GM23338 (cell line): ENCODE measurements around the gene XXYLT1. TPM values are rescaled to one million over a fixed set of nuclear protein-coding genes. Genes with fewer than 3 reads are reported as not detected.

Source experiments
- ATAC-seq: fragments of 200-7000 bp; cut with Tn5 transposase; 3 replicates; pipeline ENCODE4 v1.9.1; 2020
- DNase-seq: peaks from one replicate; pipeline ENCODE4 v3.0.0-alpha.2; 2015; ENCODE audit warnings: low spot score
- H2AFZ ChIP-seq: fragments of 200-600 bp; sonication (generic); 2 replicates; pipeline ENCODE4 v1.8.0; 2016; ENCODE audit warnings: antibody characterized with exemption, mild to moderate bottlenecking, moderate library complexity
- H3F3A ChIP-seq: fragments of 200-600 bp; sonication (generic); replicated peaks from 2 replicates; pipeline ENCODE4 v1.8.0; 2017; ENCODE audit warnings: antibody characterized with exemption, mixed run types, low read depth
- H3K27ac ChIP-seq: fragments of 200-600 bp; sonication (generic); 2 replicates; pipeline ENCODE4 v1.6.1; 2016; ENCODE audit warnings: low read depth
- H3K27me3 ChIP-seq: fragments of 200-600 bp; sonication (generic); 2 replicates; pipeline ENCODE4 v1.8.0; 2016; ENCODE audit warnings: mild to moderate bottlenecking, mixed run types, moderate library complexity; ENCODE audit not compliant: insufficient read depth
- H3K36me3 ChIP-seq: fragments of 200-600 bp; sonication (generic); 2 replicates; pipeline ENCODE4 v1.8.0; 2016; ENCODE audit warnings: mild to moderate bottlenecking; ENCODE audit not compliant: insufficient read depth
- H3K4me1 ChIP-seq: fragments of 200-600 bp; sonication (generic); 2 replicates; pipeline ENCODE4 v1.8.0; 2016; ENCODE audit warnings: mild to moderate bottlenecking, moderate library complexity; ENCODE audit not compliant: insufficient read depth
- H3K4me2 ChIP-seq: fragments of 200-600 bp; sonication (generic); 2 replicates; pipeline ENCODE4 v1.7.1; 2017; ENCODE audit warnings: mixed run types
- H3K4me3 ChIP-seq: fragments of 200-600 bp; sonication (generic); 2 replicates; pipeline ENCODE4 v1.6.1; 2016; ENCODE audit warnings: mixed run types
- H3K79me2 ChIP-seq: fragments of 200-600 bp; sonication (generic); replicated peaks from 2 replicates; pipeline ENCODE4 v1.8.0; 2017; ENCODE audit warnings: mild to moderate bottlenecking; ENCODE audit not compliant: insufficient read depth
- H3K9me2 ChIP-seq: fragments of 200-600 bp; sonication (generic); 2 replicates; pipeline ENCODE4 v1.8.0; 2017; ENCODE audit not compliant: insufficient read depth
- H4K20me1 ChIP-seq: fragments of 200-600 bp; sonication (generic); replicated peaks from 2 replicates; pipeline ENCODE4 v1.8.0; 2017; ENCODE audit warnings: mild to moderate bottlenecking; ENCODE audit not compliant: insufficient read depth
- H3K27ac Mint-ChIP-seq: 2 replicates; pipeline ENCODE4 v1.8.0; 2020; ENCODE audit warnings: inconsistent platforms, mild to moderate bottlenecking, moderate library complexity, mixed read lengths
- H3K27me3 Mint-ChIP-seq: 3 replicates; pipeline ENCODE4 v1.8.0; 2022; ENCODE audit warnings: low read depth, mild to moderate bottlenecking, moderate library complexity, mixed read lengths, inconsistent platforms; ENCODE audit not compliant: insufficient read depth, poor library complexity
- H3K36me3 Mint-ChIP-seq: 3 replicates; pipeline ENCODE4 v1.8.0; 2021; ENCODE audit warnings: low read depth, mild to moderate bottlenecking, inconsistent platforms, moderate library complexity, mixed read lengths
- H3K4me1 Mint-ChIP-seq: 3 replicates; pipeline ENCODE4 v1.8.0; 2020; ENCODE audit warnings: mild to moderate bottlenecking, inconsistent platforms, mixed read lengths
- H3K4me3 Mint-ChIP-seq: 3 replicates; pipeline ENCODE4 v1.8.0; 2021; ENCODE audit warnings: moderate library complexity, mild to moderate bottlenecking, inconsistent platforms, mixed read lengths
- H3K9me3 Mint-ChIP-seq: 3 replicates; pipeline ENCODE4 v1.8.0; 2020; ENCODE audit warnings: moderate library complexity, mild to moderate bottlenecking, inconsistent platforms, mixed read lengths
- POLR2AphosphoS5 ChIP-seq: IDR thresholded peaks from 2 replicates; pipeline ENCODE4 v1.6.1; 2016; ENCODE audit warnings: antibody characterized with exemption, low read depth
- STAT1 ChIP-seq: IDR thresholded peaks from one replicate; pipeline ENCODE4 v1.6.1; 2016; ENCODE audit warnings: antibody characterized with exemption; ENCODE audit not compliant: unreplicated experiment
- ZNF331 ChIP-seq: fragments of 250-450 bp; sonication (Bioruptor Pico); IDR thresholded peaks from 2 replicates; pipeline ENCODE4 v1.5.0; 2020; ENCODE audit warnings: low read depth, mild to moderate bottlenecking, moderate library complexity
- polyA plus RNA-seq: library from polyadenylated mRNA; unstranded; fragments of >200 nt; fragmentation: Nextera tagmentation; extraction: Ambion mirVana; gene quantifications from 2 replicates; pipeline ENCODE4 v1.2.1, GENCODE V29; 2016
- total RNA-seq: library from RNA; depleted of rRNA; stranded (reverse); fragments of >200 nt; shearing (Covaris generic); gene quantifications from 2 replicates; pipeline ENCODE4 v1.2.3, GENCODE V29; 2014
- TF ChIP-seq, protein P1 (sequence below): fragments of 250-450 bp; sonication (Bioruptor Pico); IDR thresholded peaks from 2 replicates; pipeline ENCODE4 v1.5.0; 2020; ENCODE audit warnings: mild to moderate bottlenecking, moderate library complexity
- TF ChIP-seq, protein P2 (sequence below), 2 experiments: fragments of 200-600 bp in 1 of 2; sonication (generic) in 1 of 2; conservative IDR thresholded peaks; 2 replicates each; pipeline versions ENCODE4 v1.5.1 to v1.6.1; 2016 to 2017; ENCODE audit warnings: antibody characterized with exemption in 2 of 2, low read depth in 2 of 2, mild to moderate bottlenecking in 2 of 2, moderate library complexity in 1 of 2

The XXYLT1 gene
- total and polyA plus RNA-seq, 2 experiments from 2014 or later: 13.5 to 34.8 TPM

DNA sequence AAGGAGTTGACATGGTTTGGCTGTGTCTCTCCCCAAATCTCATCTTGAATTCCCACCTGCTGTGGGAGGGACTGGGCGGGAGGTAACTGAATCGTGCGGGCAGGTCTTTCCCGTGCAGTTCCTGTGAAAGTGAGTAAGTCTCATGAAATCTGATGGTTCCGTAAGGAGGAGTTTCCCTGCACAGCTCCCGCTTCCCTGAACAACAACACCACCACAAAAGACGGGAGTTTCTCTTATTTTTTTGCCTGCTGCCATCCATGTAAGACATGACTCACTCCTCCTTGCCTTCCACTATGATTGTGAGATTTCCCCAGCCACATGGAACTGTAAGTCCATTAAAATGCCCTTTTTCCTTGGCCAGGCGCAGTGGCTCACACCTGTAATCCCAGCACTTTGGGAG is 22.7 kb downstream of the XXYLT1 start:
- Mint-ChIP-seq H3K4me3 (no peak overlapping the region), H3K27ac (no peak overlapping the region; the same call in 1 of the 2 replicates), H3K36me3 (peaks cover 29% of the 10 kb centered on the region), H3K27me3 (peaks cover 3% of the 10 kb centered on the region), H3K4me1 (peaks cover 39% of the 10 kb centered on the region), H3K9me3 (no peaks in the 10 kb centered on the region)
- no peak overlapping the region for H3K27ac ChIP-seq
- no peaks in the 10 kb centered on the region for H3K9me2 ChIP-seq
- no peaks in the 10 kb centered on the region; the same call in 1 of the 2 replicates for H4K20me1 ChIP-seq
- DNase-seq (no peak), ATAC-seq (no peak)
- TF ChIP-seq, protein P1, sequence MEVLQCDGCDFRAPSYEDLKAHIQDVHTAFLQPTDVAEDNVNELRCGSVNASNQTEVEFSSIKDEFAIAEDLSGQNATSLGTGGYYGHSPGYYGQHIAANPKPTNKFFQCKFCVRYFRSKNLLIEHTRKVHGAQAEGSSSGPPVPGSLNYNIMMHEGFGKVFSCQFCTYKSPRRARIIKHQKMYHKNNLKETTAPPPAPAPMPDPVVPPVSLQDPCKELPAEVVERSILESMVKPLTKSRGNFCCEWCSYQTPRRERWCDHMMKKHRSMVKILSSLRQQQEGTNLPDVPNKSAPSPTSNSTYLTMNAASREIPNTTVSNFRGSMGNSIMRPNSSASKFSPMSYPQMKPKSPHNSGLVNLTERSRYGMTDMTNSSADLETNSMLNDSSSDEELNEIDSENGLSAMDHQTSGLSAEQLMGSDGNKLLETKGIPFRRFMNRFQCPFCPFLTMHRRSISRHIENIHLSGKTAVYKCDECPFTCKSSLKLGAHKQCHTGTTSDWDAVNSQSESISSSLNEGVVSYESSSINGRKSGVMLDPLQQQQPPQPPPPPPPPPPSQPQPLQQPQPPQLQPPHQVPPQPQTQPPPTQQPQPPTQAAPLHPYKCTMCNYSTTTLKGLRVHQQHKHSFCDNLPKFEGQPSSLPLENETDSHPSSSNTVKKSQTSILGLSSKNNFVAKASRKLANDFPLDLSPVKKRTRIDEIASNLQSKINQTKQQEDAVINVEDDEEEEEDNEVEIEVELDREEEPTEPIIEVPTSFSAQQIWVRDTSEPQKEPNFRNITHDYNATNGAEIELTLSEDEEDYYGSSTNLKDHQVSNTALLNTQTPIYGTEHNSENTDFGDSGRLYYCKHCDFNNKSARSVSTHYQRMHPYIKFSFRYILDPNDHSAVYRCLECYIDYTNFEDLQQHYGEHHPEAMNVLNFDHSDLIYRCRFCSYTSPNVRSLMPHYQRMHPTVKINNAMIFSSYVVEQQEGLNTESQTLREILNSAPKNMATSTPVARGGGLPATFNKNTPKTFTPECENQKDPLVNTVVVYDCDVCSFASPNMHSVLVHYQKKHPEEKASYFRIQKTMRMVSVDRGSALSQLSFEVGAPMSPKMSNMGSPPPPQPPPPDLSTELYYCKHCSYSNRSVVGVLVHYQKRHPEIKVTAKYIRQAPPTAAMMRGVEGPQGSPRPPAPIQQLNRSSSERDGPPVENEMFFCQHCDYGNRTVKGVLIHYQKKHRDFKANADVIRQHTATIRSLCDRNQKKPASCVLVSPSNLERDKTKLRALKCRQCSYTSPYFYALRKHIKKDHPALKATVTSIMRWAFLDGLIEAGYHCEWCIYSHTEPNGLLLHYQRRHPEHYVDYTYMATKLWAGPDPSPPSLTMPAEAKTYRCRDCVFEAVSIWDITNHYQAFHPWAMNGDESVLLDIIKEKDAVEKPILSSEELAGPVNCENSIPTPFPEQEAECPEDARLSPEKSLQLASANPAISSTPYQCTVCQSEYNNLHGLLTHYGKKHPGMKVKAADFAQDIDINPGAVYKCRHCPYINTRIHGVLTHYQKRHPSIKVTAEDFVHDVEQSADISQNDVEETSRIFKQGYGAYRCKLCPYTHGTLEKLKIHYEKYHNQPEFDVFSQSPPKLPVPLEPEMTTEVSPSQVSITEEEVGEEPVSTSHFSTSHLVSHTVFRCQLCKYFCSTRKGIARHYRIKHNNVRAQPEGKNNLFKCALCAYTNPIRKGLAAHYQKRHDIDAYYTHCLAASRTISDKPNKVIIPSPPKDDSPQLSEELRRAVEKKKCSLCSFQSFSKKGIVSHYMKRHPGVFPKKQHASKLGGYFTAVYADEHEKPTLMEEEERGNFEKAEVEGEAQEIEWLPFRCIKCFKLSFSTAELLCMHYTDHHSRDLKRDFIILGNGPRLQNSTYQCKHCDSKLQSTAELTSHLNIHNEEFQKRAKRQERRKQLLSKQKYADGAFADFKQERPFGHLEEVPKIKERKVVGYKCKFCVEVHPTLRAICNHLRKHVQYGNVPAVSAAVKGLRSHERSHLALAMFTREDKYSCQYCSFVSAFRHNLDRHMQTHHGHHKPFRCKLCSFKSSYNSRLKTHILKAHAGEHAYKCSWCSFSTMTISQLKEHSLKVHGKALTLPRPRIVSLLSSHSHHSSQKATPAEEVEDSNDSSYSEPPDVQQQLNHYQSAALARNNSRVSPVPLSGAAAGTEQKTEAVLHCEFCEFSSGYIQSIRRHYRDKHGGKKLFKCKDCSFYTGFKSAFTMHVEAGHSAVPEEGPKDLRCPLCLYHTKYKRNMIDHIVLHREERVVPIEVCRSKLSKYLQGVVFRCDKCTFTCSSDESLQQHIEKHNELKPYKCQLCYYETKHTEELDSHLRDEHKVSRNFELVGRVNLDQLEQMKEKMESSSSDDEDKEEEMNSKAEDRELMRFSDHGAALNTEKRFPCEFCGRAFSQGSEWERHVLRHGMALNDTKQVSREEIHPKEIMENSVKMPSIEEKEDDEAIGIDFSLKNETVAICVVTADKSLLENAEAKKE: no peak
- TF ChIP-seq, protein P2, sequence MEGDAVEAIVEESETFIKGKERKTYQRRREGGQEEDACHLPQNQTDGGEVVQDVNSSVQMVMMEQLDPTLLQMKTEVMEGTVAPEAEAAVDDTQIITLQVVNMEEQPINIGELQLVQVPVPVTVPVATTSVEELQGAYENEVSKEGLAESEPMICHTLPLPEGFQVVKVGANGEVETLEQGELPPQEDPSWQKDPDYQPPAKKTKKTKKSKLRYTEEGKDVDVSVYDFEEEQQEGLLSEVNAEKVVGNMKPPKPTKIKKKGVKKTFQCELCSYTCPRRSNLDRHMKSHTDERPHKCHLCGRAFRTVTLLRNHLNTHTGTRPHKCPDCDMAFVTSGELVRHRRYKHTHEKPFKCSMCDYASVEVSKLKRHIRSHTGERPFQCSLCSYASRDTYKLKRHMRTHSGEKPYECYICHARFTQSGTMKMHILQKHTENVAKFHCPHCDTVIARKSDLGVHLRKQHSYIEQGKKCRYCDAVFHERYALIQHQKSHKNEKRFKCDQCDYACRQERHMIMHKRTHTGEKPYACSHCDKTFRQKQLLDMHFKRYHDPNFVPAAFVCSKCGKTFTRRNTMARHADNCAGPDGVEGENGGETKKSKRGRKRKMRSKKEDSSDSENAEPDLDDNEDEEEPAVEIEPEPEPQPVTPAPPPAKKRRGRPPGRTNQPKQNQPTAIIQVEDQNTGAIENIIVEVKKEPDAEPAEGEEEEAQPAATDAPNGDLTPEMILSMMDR (conservative IDR thresholded peaks at IDR 0.05; ENCODE audit: low read depth in 2 of 2): no peak
- TF ChIP-seq ZNF331 (CRISPR knock-in tag): no peak
- no peak for TF ChIP-seq STAT1
- TF ChIP-seq POLR2AphosphoS5: no peak
- no peak overlapping the region for H3K4me2 ChIP-seq
- H3K4me3 ChIP-seq: no peak overlapping the region
- H3K27me3 ChIP-seq: no peaks in the 10 kb centered on the region
- no peaks in the 10 kb centered on the region for H3K36me3 ChIP-seq
- peaks cover 85% of the 10 kb centered on the region for H3K79me2 ChIP-seq
- H3F3A ChIP-seq: no peaks in the 10 kb centered on the region
- H3K4me1 ChIP-seq: peaks cover 12% of the 10 kb centered on the region
- no peak overlapping the region for H2AFZ ChIP-seq
